ENCODE data around the gene KDM5B. TPM values are rescaled to one million over a fixed set of nuclear protein-coding genes. Genes with fewer than 3 reads are reported as not detected.

The KDM5B gene
- total and polyA plus RNA-seq, 2 experiments from 2014 or later, result 175 to 202 TPM

GRCh38 chr1:202802034-202802433 lies 6.2 kb downstream of the KDM5B start (continued):
- TF ChIP-seq EZH2 (IDR thresholded peaks at IDR 0.05; ENCODE audit: low read depth, unreplicated experiment) (no peak), CTCF (conservative IDR thresholded peaks at IDR 0.05; ENCODE audit: low read depth in 2 of 2) (no peak), ZNF114 (CRISPR knock-in tag; IDR thresholded peaks at IDR 0.05) (no peak), POLR2AphosphoS5 (IDR thresholded peaks at IDR 0.05; ENCODE audit: low read depth) (no peak), JUNB (IDR thresholded peaks at IDR 0.05; ENCODE audit: unreplicated experiment) (no peak), STAT1 (IDR thresholded peaks at IDR 0.05; ENCODE audit: unreplicated experiment) (no peak)

- Histone ChIP-seq H3K27me3 (ENCODE audit: insufficient read depth) (no peaks in the 10 kb centered on the region), H2AFZ (no peak overlapping the region), H4K20me1 (replicated peaks; ENCODE audit: insufficient read depth) (peaks cover 77% of the 10 kb centered on the region), H3K4me3 (no peak overlapping the region), H3K4me1 (ENCODE audit: insufficient read depth) (peaks cover 51% of the 10 kb centered on the region), H3K79me2 (replicated peaks; ENCODE audit: insufficient read depth) (peaks cover 100% of the 10 kb centered on the region), H3F3A (replicated peaks; ENCODE audit: low read depth) (0 out of 2 replicates have a peak, but pooled peaks cover 5% of the 10 kb centered on the region), H3K9me2 (ENCODE audit: insufficient read depth) (no peaks in the 10 kb centered on the region), H3K27ac (ENCODE audit: low read depth) (no peak overlapping the region), H3K4me2 (no peak overlapping the region), H3K36me3 (ENCODE audit: insufficient read depth) (no peaks in the 10 kb centered on the region)
- ATAC-seq (no peak), DNase-seq (ENCODE audit: low spot score) (no peak)
- Mint-ChIP-seq H3K27ac (no peak overlapping the region), H3K36me3 (ENCODE audit: low read depth) (peaks cover 19% of the 10 kb centered on the region), H3K9me3 (no peaks in the 10 kb centered on the region), H3K4me3 (no peak overlapping the region), H3K27me3 (ENCODE audit: insufficient read depth, low read depth, poor library complexity) (peaks cover 6% of the 10 kb centered on the region), H3K4me1 (peaks cover 61% of the 10 kb centered on the region)
- no peak for TF ChIP-seq JUNB (IDR thresholded peaks at IDR 0.05; ENCODE audit: unreplicated experiment)
- no peak for TF ChIP-seq ETS1 (IDR thresholded peaks at IDR 0.05)
- TF ChIP-seq ZNF331 (CRISPR knock-in tag; IDR thresholded peaks at IDR 0.05; ENCODE audit: low read depth), result no peak
- TF ChIP-seq EZH2phosphoT487 (IDR thresholded peaks at IDR 0.05; ENCODE audit: unreplicated experiment), result no peak
- TF ChIP-seq CREB1 (CRISPR knock-in tag; IDR thresholded peaks at IDR 0.05; ENCODE audit: low read depth), result no peak
- TF ChIP-seq ZNF462 (CRISPR knock-in tag; IDR thresholded peaks at IDR 0.05), result no peak
- TF ChIP-seq POLR2AphosphoS5 (IDR thresholded peaks at IDR 0.05; ENCODE audit: low read depth), result no peak
- TF ChIP-seq NANOG (IDR thresholded peaks at IDR 0.05; ENCODE audit: borderline replicate concordance), result no peak
- no peak for TF ChIP-seq STAT1 (IDR thresholded peaks at IDR 0.05; ENCODE audit: unreplicated experiment)
- TF ChIP-seq EZH2 (IDR thresholded peaks at IDR 0.05; ENCODE audit: low read depth, unreplicated experiment), result no peak
- no peak for TF ChIP-seq CTCF (conservative IDR thresholded peaks at IDR 0.05; ENCODE audit: low read depth in 2 of 2)
- no peak for TF ChIP-seq ZNF114 (CRISPR knock-in tag; IDR thresholded peaks at IDR 0.05)
Measured at GRCh38 chr1:202801175-202801574, 7.0 kb downstream of the KDM5B start.
